GM12891 (cell line): ENCODE results near the gene GRAMD2A.

Experiments used
- DNase-seq: peaks from one replicate; pipeline ENCODE4 v3.0.0; 2011; ENCODE audit warnings: low spot score; ENCODE audit not compliant: insufficient read length
- FAIRE-seq: peaks from 2 replicates; lab custom pipeline; 2011; peaks lifted over from hg19 to GRCh38; lab: Jason Lieb, UNC
- PAX5 ChIP-seq: IDR thresholded peaks from 2 replicates; pipeline ENCODE4 v1.6.1; 2011; ENCODE audit warnings: low read length, moderate library complexity, mild to moderate bottlenecking; ENCODE audit not compliant: insufficient read depth, severe bottlenecking
- POLR2A ChIP-seq: IDR thresholded peaks from 2 replicates; pipeline ENCODE4 v1.6.1; 2011; ENCODE audit warnings: low read depth, low read length, control low read depth
- POLR2AphosphoS5 ChIP-seq: IDR thresholded peaks from 2 replicates; pipeline ENCODE4 v1.6.1; 2011; ENCODE audit warnings: low read depth, low read length, control low read depth
- POU2F2 ChIP-seq: IDR thresholded peaks from 2 replicates; pipeline ENCODE4 v1.6.1; 2011; ENCODE audit warnings: low read depth, mild to moderate bottlenecking, control low read depth, low read length, moderate library complexity
- SPI1 ChIP-seq: IDR thresholded peaks from 2 replicates; pipeline ENCODE4 v1.6.1; 2011; ENCODE audit warnings: low read depth, low read length, control low read depth
- TAF1 ChIP-seq: IDR thresholded peaks from 2 replicates; pipeline ENCODE4 v1.6.1; 2011; ENCODE audit warnings: low read depth, low read length, control low read depth

The GRAMD2A gene

DNA sequence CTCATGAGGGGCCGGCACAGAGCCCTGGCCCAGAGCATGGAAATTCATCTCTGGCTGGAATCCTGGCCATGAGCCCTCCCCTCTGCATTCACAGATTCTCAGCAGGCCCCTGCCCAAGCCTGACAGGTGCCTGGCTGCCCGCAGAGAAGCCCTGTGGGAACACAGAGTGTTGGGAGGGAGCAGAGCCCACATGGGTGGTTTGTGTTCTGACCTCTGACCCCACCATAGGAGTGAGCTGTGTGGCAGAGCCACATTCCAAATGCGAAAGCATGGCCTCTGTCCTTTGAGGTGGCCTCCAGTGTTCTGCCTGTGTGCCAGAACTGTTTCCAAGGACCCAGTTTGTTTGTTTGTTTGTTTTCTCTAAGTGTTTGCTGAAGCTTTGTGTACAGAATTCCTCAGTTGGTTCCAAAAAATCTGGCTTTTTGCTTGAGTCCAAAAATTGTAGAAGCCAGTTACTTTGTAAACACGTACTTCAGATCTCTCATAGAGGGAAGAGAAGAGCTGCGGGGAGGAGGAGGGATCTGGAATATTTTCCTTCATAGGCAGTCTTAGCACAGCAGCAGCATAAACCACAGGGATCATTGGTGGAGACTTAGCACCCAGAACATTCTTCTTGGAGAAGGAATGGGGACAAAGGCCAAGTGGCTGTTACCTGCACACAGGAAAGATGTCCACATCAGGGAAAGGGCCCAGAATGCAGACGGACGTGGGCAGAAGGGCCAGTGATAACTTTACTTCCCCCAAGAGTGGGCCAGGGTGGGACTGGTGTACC, 36.0 kb downstream of the GRAMD2A start:
- DNase-seq (no peak), FAIRE-seq (no peak)
- TF ChIP-seq POU2F2: no peak
- TF ChIP-seq PAX5: no peak
- no peak for TF ChIP-seq SPI1
- no peak for TF ChIP-seq POLR2AphosphoS5
- no peak for TF ChIP-seq TAF1

DNA sequence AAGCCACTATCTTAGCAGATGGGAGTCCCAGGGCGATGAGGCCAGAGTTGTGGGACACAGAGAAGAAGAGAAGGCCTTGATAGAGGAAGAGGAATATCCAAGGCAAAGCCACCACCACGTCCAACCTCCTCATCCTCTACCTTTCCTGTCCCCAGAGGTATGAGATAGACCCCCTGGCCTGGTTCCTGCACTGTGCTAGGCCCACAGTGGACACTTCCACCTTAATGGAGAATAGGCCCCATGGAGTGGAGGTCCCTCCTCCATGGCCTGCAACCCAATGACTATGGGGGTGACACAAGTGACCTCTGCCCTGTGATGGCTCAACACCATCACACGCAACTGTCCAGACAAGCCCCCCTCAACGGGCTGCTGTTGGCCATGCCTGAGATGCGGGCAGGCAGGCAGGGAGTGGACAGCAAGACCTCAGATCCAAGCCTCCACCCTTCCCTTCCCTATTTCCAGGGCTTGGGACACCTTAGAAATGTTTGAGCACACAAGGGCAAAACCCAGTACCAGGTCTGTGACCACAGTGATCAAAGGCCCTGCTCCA, 36.8 kb downstream of the GRAMD2A start:
- FAIRE-seq: no peak
- no peak for DNase-seq
- TF ChIP-seq POLR2AphosphoS5 (no peak), PAX5 (no peak), TAF1 (no peak), POU2F2 (no peak), POLR2A (no peak), SPI1 (no peak)

DNA sequence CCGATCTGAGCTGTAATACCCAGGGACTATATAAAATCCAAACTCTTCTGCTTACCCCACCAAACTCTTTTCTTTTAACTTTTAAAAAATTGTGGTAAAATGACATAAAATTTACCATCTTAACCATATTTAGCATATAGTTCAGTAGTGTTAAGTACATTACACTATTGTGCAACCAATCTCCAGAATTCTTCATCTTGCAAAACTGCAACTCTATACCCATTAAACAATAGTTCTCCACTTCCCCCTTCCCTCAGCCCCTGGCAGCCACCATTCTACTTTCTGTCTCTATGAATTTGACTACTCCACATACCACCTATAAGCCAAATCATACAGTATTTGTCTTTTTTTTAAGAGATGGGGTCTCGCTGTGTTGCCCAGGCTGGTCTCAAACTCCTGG, 40.7 kb downstream of the GRAMD2A start:
- FAIRE-seq (no peak), DNase-seq (no peak)
- TF ChIP-seq SPI1 (no peak), TAF1 (no peak), POLR2AphosphoS5 (no peak), POU2F2 (no peak), PAX5 (no peak), POLR2A (no peak)

- FAIRE-seq (peak; percentile 95), DNase-seq (peak; percentile 58)
- TF ChIP-seq TAF1 (no peak), POU2F2 (no peak), POLR2AphosphoS5 (no peak), SPI1 (0 out of 2 replicates have a peak, but pooled peaks have one; percentile 48), POLR2A (no peak), PAX5 (no peak)
These were observed 41.7 kb downstream of the GRAMD2A start for GRCh38 chr15:72155635-72156616.

DNA sequence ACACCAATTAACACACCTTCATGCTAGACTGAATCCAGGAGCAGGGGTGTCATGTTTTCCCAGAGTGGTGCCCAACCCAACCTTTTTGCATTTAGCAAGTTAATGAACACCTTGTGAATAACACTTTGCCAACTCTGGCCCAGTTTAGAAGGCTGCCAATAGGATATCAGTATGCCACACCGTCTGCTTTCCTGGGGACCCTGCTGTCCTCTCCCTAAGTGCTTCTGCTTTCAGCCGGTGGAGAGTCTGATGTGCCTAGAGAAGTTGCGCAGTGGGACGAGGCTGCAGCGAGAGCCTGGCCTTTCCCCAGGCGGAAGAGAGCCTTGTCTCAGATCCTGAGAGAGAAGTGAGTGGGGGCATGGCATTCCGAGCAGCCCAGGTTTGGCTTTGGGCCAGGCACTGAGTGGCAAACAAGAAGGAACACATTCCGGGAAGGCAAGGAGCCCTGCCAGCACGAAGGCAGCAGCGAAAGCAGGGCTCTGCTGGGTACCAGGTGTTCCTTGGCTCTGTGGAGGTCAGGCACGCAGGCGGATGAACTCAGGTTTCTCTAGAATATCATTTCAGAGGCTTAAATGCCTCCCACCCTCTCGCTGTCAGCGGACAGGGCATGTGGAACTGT, 42.5 kb downstream of the GRAMD2A start:
- no peak for DNase-seq
- TF ChIP-seq POLR2AphosphoS5 (no peak), POLR2A (no peak), PAX5 (no peak), SPI1 (no peak), POU2F2 (no peak)
- FAIRE-seq: peak; percentile 81

- DNase-seq: no peak
- no peak for FAIRE-seq
These were observed 43.3 kb downstream of the GRAMD2A start for GRCh38 chr15:72154316-72154715.

DNA sequence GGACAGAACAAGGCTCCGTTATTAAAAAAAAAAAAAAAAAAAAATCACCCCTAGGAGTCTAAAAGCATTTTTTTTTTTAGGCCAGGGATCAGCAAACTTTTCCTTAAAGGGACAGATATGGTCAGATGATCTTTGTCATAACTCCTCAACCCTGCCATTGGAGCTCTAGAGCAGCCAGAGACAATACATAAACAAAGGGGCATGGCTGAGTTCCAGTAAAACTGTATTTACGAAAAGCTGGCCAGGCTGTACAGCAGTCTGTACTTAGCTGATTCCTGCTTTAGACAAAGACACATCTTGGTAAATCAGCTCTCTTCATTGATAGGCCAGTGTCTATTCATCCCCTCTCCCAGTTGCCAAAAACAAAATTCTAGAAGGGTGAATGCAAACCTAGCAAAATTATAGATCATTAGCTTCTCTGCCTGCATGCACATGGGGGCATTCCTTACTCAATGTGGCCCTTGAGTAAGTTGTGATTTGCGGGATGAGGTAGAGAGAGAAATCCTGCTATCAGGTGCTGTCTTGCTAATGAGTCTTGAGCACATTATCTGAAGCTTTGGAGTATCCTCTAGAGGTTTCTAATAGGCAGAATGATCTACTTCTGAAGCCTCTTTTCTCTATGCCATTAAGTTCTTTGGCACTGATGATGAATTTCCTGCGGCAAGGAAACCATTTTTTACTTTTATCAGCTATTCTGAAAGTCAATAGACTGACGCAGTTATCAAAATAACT, 44.2 kb downstream of the GRAMD2A start:
- TF ChIP-seq TAF1 (no peak), SPI1 (no peak), POU2F2 (no peak), PAX5 (no peak), POLR2AphosphoS5 (no peak)
- DNase-seq (no peak), FAIRE-seq (no peak)

More at GRCh38 chr15:72154316-72154715, 43.3 kb downstream of the GRAMD2A start:
- TF ChIP-seq TAF1 (no peak), SPI1 (no peak), POU2F2 (no peak), PAX5 (no peak), POLR2AphosphoS5 (no peak), POLR2A (no peak)

GRCh38 chr15:72147418-72147817, 50.2 kb downstream of the GRAMD2A start:
- DNase-seq (no peak), FAIRE-seq (no peak)
- TF ChIP-seq POLR2AphosphoS5 (no peak), POLR2A (no peak)
